HepG2 (cell line): ENCODE data around the gene ATXN2. TPM values are rescaled to one million over a fixed set of nuclear protein-coding genes. Genes with fewer than 3 reads are reported as not detected.

ENCODE experiments used
- ARID3A ChIP-seq: IDR thresholded peaks from 2 replicates; pipeline ENCODE4 v1.6.1; 2012; ENCODE audit warnings: low read depth, low read length, improper control_type of control experiment
- CREB1 ChIP-seq, 2 experiments: fragments of 450-650 bp in 1 of 2; IDR thresholded peaks; 2 replicates each; pipeline ENCODE4 v1.6.1; 2016 to 2017; ENCODE audit warnings: control low read depth in 1 of 2, mild to moderate bottlenecking in 1 of 2, missing compliant biosample characterization in 1 of 2, missing genetic modification characterization in 1 of 2
- GZF1 ChIP-seq: sonication (generic); formaldehyde crosslinking; IDR thresholded peaks from 2 replicates; pipeline ENCODE4 v1.5.1; 2020; ENCODE audit warnings: mild to moderate bottlenecking, missing genetic modification reagents
- LRRFIP1 ChIP-seq: sonication (generic); formaldehyde crosslinking; conservative IDR thresholded peaks from 2 replicates; pipeline ENCODE4 v1.4.0; 2020; ENCODE audit warnings: missing genetic modification reagents
- MAFF ChIP-seq: IDR thresholded peaks from 2 replicates; pipeline ENCODE4 v1.6.1; 2011; ENCODE audit warnings: low read depth, low read length, improper control_type of control experiment
- MXD3 ChIP-seq: IDR thresholded peaks from 2 replicates; pipeline ENCODE4 v1.6.1; 2016; ENCODE audit warnings: mild to moderate bottlenecking, missing biosample characterization, missing genetic modification reagents
- NBN ChIP-seq: fragments of 450-650 bp; conservative IDR thresholded peaks from 2 replicates; pipeline ENCODE4 v1.6.1; 2017
- PHF21A ChIP-seq: sonication (generic); formaldehyde crosslinking; IDR thresholded peaks from 2 replicates; pipeline ENCODE4 v1.5.0; 2020; ENCODE audit warnings: mild to moderate bottlenecking, missing genetic modification reagents
- PHF5A ChIP-seq: IDR thresholded peaks from one replicate; pipeline ENCODE4 v1.6.1; 2018; ENCODE audit warnings: low read depth, missing genetic modification reagents; ENCODE audit not compliant: unreplicated experiment
- POLR2A ChIP-seq, 2 experiments: IDR thresholded peaks; 2 replicates each; pipeline ENCODE4 v1.6.1; 2011; ENCODE audit warnings: low read depth in 2 of 2, low read length in 2 of 2, mild to moderate bottlenecking in 1 of 2, moderate library complexity in 1 of 2; ENCODE audit not compliant: insufficient read depth in 1 of 2
- RFXANK ChIP-seq: IDR thresholded peaks from 2 replicates; pipeline ENCODE4 v1.6.1; 2016
- RNF219 ChIP-seq: sonication (generic); formaldehyde crosslinking; IDR thresholded peaks from 2 replicates; pipeline ENCODE4 v1.5.0; 2020; ENCODE audit warnings: mild to moderate bottlenecking, missing genetic modification reagents
- TP53 ChIP-seq: sonication (generic); formaldehyde crosslinking; conservative IDR thresholded peaks from 2 replicates; pipeline ENCODE4 v1.4.0; 2020; ENCODE audit warnings: missing genetic modification reagents
- ZBTB1 ChIP-seq: sonication (generic); formaldehyde crosslinking; IDR thresholded peaks from 2 replicates; pipeline ENCODE4 v1.4.0; 2020; ENCODE audit warnings: missing genetic modification reagents, borderline replicate concordance
- ZBTB26 ChIP-seq: IDR thresholded peaks from 2 replicates; pipeline ENCODE4 v1.6.1; 2016; ENCODE audit warnings: missing compliant biosample characterization, missing genetic modification reagents, borderline replicate concordance
- ZBTB43 ChIP-seq: sonication (generic); formaldehyde crosslinking; conservative IDR thresholded peaks from 2 replicates; pipeline ENCODE4 v1.4.0; 2020; ENCODE audit warnings: missing genetic modification reagents
- ZFP36L1 ChIP-seq: sonication (generic); formaldehyde crosslinking; IDR thresholded peaks from 2 replicates; pipeline ENCODE4 v1.8.0; 2022; ENCODE audit warnings: mild to moderate bottlenecking, missing genetic modification reagents, moderate library complexity
- ZNF17 ChIP-seq: sonication (generic); formaldehyde crosslinking; IDR thresholded peaks from 2 replicates; pipeline ENCODE4 v1.5.0; 2020; ENCODE audit warnings: mild to moderate bottlenecking, missing genetic modification reagents
- ZNF343 ChIP-seq: sonication (generic); formaldehyde crosslinking; IDR thresholded peaks from 2 replicates; pipeline ENCODE4 v1.4.0; 2020; ENCODE audit warnings: mild to moderate bottlenecking, missing genetic modification reagents
- ZSCAN29 ChIP-seq: sonication (generic); formaldehyde crosslinking; conservative IDR thresholded peaks from 2 replicates; pipeline ENCODE4 v1.4.0; 2020; ENCODE audit warnings: mild to moderate bottlenecking, missing genetic modification reagents
- polyA plus RNA-seq, 8 experiments: library from polyadenylated mRNA; depleted of rRNA in 3 of 8; stranded (reverse) in 7 of 8; unstranded in 1 of 8; fragments of >200 nt; fragmentation: Illumina TruSeq in 4 of 8; extraction: Trizol in 4 of 8; gene quantifications; 2 replicates each; pipeline versions ENCODE4 v1.2.1 to v1.2.3, GENCODE V29; 2011 to 2016; ENCODE audit warnings: low read depth in 4 of 8, missing spikeins in 1 of 8, mixed read lengths in 1 of 8; ENCODE audit not compliant: insufficient read depth in 1 of 8
- total RNA-seq, 5 experiments: library from RNA; depleted of rRNA; stranded (reverse); fragments of >200 nt; fragmentation: Illumina TruSeq; extraction: Trizol; gene quantifications; 2 replicates each; pipeline ENCODE4 v1.2.3, GENCODE V29; 2016; ENCODE audit warnings: low read depth in 1 of 5

Gene ATXN2
- total and polyA plus RNA-seq, 2 of the 13 experiments (the other 11 are each of a cell fraction or from before 2014, with no cell fraction given): 18.1 to 27.1 TPM

- TF ChIP-seq TP53 (no peak), ZBTB26 (CRISPR knock-in tag) (no peak; the same call in 1 of the 2 replicates), NBN (no peak), ZNF343 (no peak; the same call in 1 of the 2 replicates), PHF5A (CRISPR knock-in tag) (no peak), PHF21A (CRISPR knock-in tag) (peak; percentile 37; the same call in 1 of the 2 replicates), RNF219 (CRISPR knock-in tag) (0 out of 2 replicates have a peak, but pooled peaks have one; percentile 30), ZBTB1 (CRISPR knock-in tag) (no peak), GZF1 (CRISPR knock-in tag) (no peak), ZFP36L1 (CRISPR knock-in tag) (no peak), MXD3 (CRISPR knock-in tag) (peak; percentile 78; the same call in 1 of the 2 replicates), CREB1 (IDR thresholded peaks at IDR 0.05) (no peak), CREB1 (CRISPR knock-in tag; IDR thresholded peaks at IDR 0.05) (no peak), ARID3A (no peak), LRRFIP1 (CRISPR knock-in tag) (no peak), ZBTB43 (no peak), POLR2A (IDR thresholded peaks at IDR 0.05; ENCODE audit: insufficient read depth in 1 of 2, low read depth in 2 of 2, low read length in 2 of 2) (peak; percentile 75 to 83), MAFF (no peak), ZSCAN29 (no peak; the same call in 1 of the 2 replicates), RFXANK (CRISPR knock-in tag) (no peak; the same call in 1 of the 2 replicates), ZNF17 (0 out of 2 replicates have a peak, but pooled peaks have one; percentile 27)
Observed at GRCh38 chr12:111599453-111600204, 514 bp upstream of the ATXN2 start (continued).
